ENCODE results near the gene ANKRD31. TPM values are rescaled to one million over a fixed set of nuclear protein-coding genes. Genes with fewer than 3 reads are reported as not detected.
"Not testable (repeated sequence)": the region's sequence is repeated elsewhere in the genome, so short reads cannot be mapped to it uniquely, and the experiment has no call there.

Gene ANKRD31
- total RNA-seq, 8 experiments from 2014 or later, result 0.18 to 1.1 (median 0.46) TPM

DNA sequence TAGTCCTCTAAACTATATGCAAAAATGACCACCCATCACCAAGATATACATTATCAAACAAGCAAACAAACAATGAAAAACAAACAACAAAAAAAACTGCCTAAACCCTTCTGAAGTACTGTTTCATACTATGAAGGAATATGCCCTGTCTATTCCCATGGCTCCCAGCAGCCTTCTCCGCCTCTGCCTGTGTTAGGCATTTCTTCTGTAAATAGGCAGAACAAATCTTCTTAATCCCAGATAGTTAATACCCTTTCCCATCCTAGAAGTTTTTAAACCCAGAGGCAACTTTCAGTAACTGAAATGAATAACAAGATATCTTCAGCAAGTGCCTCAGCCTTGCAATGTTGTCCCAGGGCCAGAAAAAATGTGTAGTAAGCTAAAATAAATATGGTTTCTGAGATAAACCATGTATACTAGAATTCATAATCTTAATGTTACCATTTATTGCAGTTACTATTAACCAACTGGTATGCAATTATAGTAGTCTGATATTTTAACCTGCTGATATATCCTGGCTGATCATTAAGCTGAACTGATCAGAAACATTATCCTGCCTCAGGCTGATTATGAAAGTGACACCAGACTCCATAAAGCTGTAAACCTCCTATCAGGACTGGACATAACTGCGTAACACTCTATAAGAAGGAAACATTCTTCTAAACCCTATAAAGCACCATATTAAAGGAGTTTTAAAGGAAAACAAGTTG, 68.5 kb downstream of the ANKRD31 start:
- in situ Hi-C loops (cut with MboI; ENCODE audit: low pct_unique_long_range_greater_than_20kb in 2 of 9, low sequenced_read_pairs in 9 of 9, unreplicated experiment in 9 of 9), result no loop called here
- no peak for ATAC-seq (replicated peaks in 6 of 8)
- WGBS, 10 experiments, result 53 to 100% (median 95%) methylated on average over 1 to 2 of the region's 2 CpGs; no CpG with 5 or more reads in 1 of the 10 experiments
- H3K4me3 ChIP-seq, result no peak overlapping the region
- no peak overlapping the region for H3K27ac ChIP-seq
- H3K4me1 ChIP-seq (replicated peaks in 1 of 2), result no peaks in the 10 kb centered on the region

DNA sequence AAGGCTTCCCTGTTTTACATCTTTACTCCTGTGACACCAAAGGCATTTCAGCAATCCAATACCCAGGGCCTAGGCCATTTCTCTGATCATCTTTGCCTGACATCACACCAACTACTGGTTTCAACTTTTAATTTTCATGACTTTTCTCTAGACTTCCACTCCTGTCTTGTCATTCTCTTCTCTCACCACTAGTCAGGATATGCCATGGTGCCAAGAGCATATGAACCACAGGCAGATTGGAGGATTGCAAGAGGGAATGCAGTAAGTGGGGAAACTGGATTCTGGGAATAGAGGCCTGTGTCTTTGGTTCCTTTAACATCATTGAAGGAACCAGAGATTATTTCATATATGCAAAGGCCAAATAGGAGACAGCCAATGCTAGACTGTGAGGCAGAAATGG, 69.3 kb downstream of the ANKRD31 start:
- in situ Hi-C loops (cut with MboI; ENCODE audit: low pct_unique_long_range_greater_than_20kb in 2 of 9, low sequenced_read_pairs in 9 of 9, unreplicated experiment in 9 of 9), result no loop called here
- peak in 2 of 8 experiments; percentile 37 to 50 for ATAC-seq (replicated peaks in 6 of 8)
- no peaks in the 10 kb centered on the region for H3K4me1 ChIP-seq (replicated peaks in 1 of 2)
- H3K27ac ChIP-seq, result no peak overlapping the region
- H3K4me3 ChIP-seq, result no peak overlapping the region

DNA sequence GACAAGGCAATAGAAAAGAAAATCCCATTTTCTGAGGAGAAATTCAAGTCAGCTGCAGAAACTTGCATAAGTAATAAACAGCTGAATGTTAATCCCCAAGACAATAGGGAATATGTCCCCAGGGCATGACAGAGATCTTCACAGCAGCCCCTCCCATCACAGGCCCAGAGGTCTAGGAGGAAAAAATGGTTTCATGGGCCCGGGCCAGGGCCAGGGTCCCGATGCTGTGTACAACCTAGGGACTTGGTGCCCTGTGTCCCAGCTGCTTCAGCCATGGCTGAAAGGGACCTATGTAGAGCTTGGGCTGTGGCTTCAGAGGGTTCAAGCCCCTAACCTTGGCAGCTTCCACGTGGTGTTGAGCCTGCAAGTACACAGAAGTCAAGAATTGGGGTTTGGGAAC, 75.2 kb downstream of the ANKRD31 start:
- ATAC-seq (replicated peaks in 6 of 8); H3K27ac ChIP-seq; H3K4me3 ChIP-seq; in situ Hi-C loops (cut with MboI; ENCODE audit: low pct_unique_long_range_greater_than_20kb in 2 of 9, low sequenced_read_pairs in 9 of 9, unreplicated experiment in 9 of 9); H3K4me1 ChIP-seq (replicated peaks in 1 of 2): not testable (repeated sequence)
- WGBS, 10 experiments, result 38 to 67% (median 50%) methylated on average over 1 to 2 of the region's 3 CpGs; no CpG with 5 or more reads in 6 of the 10 experiments

DNA sequence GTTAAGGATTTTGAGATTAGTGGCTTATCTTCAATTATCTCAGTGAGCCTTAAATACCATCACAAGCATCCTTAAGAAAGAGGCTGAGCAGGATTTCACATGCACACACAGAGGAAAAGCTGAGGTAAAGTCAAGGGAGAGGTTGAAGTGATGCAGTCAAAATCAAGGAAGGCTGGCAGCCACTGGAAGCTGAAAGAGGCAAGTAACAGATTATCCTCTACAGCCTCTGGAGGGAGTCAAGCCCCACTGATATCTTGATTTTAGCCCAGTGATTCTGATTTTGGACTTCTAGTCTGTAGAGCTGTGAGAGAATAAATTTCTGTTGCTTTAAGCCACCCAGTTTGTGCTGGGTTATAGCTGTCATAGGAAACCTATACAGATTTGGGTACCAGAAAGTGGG, 80.1 kb downstream of the ANKRD31 start:
- ATAC-seq (replicated peaks in 6 of 8), result no peak
- in situ Hi-C loops (cut with MboI; ENCODE audit: low pct_unique_long_range_greater_than_20kb in 2 of 9, low sequenced_read_pairs in 9 of 9, unreplicated experiment in 9 of 9), result no loop called here
- H3K4me1 ChIP-seq (replicated peaks in 1 of 2), result no peaks in the 10 kb centered on the region
- no peak overlapping the region for H3K4me3 ChIP-seq
- H3K27ac ChIP-seq, result no peak overlapping the region

DNA sequence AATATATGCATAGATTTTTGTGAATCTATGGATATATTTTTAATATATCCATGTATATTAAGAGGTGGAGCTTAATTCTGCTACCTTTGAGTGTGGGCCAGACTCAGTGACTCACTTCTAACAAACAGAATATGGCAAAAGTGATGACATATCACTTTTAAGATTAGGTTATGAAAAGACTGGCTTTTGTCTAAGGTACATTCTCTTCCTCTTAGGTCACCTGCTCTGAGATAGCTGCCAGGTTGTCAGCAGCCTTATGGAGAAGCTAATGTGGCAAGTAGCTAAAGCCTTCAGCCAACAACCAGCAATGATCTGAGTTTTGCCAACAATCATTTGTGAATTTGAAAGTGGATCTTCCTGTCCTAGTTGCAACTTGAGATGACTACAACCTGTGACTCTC, 83.8 kb downstream of the ANKRD31 start:
- Histone ChIP-seq H3K4me3 (no peak overlapping the region), H3K27ac (no peak overlapping the region), H3K4me1 (replicated peaks in 1 of 2) (no peaks in the 10 kb centered on the region)
- ATAC-seq (replicated peaks in 6 of 8), result no peak
- in situ Hi-C loops (cut with MboI; ENCODE audit: low pct_unique_long_range_greater_than_20kb in 2 of 9, low sequenced_read_pairs in 9 of 9, unreplicated experiment in 9 of 9), result no loop called here

DNA sequence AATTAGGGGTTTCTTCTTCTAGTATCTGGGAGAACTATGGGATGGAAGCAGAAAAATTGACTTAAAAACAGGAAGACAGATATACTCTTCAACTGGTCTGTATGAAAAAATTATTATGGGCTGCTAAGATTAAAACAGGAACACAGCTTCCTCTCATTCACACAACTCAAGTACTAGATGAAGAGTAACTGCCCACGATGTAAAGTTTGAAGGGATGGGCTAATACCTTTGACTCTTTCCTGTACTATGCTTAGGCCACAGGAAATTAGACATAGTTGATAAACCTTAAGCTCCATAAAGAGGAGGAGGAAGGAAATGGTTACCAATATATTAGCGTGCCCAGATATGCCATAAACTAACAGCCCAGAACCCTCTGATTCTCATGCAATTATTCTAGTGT, 88.6 kb downstream of the ANKRD31 start:
- WGBS, 10 experiments, result 0 to 100% (median 50%) methylated on average over 1 to 2 of the region's 2 CpGs; no CpG with 5 or more reads in 3 of the 10 experiments
- in situ Hi-C loops (cut with MboI; ENCODE audit: low pct_unique_long_range_greater_than_20kb in 2 of 9, low sequenced_read_pairs in 9 of 9, unreplicated experiment in 9 of 9), result no loop called here
- Histone ChIP-seq H3K27ac (no peak overlapping the region), H3K4me3 (no peak overlapping the region), H3K4me1 (replicated peaks in 1 of 2) (no peaks in the 10 kb centered on the region)
- ATAC-seq (replicated peaks in 6 of 8), result no peak

DNA sequence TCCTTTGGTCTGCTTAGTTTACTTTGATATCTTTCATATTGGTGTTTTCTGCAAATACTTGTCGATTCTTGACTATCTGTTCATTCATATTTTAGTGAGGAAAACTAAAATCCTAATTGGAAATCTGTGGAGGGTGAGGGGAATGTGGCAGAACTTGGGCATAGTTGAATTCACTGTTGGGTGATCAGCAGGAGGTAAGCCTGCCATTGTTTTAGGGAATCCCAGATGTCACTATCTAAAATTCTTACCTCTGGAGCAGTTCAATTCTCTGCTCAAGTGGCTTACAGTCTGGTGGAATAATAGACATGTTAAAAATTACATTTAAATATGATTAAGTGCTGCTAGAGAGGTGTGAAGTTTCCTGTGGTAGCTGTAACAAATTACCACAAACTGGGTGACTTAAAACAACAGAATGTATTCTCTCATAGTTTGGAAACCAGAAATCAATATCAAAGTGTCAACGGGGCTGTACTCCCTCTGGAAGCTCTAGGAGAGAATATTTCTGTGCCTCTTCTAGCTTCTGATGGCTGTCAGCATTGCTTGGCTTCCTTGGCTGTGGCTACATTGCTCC, 94.0 kb downstream of the ANKRD31 start:
- Histone ChIP-seq H3K27ac (no peak overlapping the region), H3K4me1 (replicated peaks in 1 of 2) (no peaks in the 10 kb centered on the region), H3K4me3 (no peak overlapping the region)
- 0 to 55% (median 25%) methylated on average over 1 to 2 of the region's 2 CpGs; no CpG with 5 or more reads in 1 of the 10 experiments for WGBS, 10 experiments
- in situ Hi-C loops (cut with MboI; ENCODE audit: low pct_unique_long_range_greater_than_20kb in 2 of 9, low sequenced_read_pairs in 9 of 9, unreplicated experiment in 9 of 9), result no loop called here
- no peak for ATAC-seq (replicated peaks in 6 of 8)

DNA sequence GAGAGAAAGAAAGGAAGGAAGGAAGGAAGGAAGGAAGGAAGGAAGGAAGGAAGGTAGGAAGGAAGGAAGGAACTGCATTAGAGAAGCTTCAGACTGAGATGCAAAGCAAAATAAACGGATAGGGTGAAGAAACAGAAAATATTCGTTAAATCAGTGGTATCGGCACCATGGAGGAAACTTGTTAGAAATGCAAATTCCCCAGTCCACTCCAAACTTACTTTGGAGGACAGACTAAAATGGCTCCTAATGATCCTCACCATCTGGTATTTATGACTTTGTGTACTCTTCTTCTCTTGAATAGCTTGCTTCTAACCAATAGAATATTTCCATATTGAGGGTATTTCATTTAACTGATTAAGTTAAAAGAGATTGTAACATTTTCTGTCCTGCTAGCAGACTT, 96.4 kb downstream of the ANKRD31 start:
- Histone ChIP-seq H3K4me3 (no peak overlapping the region), H3K27ac (no peak overlapping the region), H3K4me1 (replicated peaks in 1 of 2) (no peaks in the 10 kb centered on the region)
- in situ Hi-C loops (cut with MboI; ENCODE audit: low pct_unique_long_range_greater_than_20kb in 2 of 9, low sequenced_read_pairs in 9 of 9, unreplicated experiment in 9 of 9), result no loop called here
- 66 to 96% (median 80%) methylated on average over 1 to 3 of the region's 3 CpGs; no CpG with 5 or more reads in 3 of the 10 experiments for WGBS, 10 experiments
- no peak for ATAC-seq (replicated peaks in 6 of 8)

DNA sequence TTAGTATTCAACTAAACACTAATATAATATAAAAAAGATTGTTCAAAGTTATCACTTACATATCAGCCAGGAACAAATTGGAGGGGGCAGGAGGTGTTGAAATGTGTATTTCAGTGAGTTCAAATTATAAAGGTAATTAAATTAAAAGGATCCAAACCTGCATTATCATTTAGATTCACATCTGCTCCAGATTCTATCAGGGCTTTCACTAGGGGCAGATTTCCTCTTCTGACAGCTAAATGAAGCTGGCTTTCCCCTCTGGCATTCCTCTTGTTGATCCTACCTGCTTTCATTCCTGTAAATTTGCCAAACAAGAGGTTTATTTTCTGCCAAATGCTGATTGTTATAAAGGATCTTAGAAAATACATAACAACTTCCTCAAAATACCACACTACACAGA, 98.0 kb downstream of the ANKRD31 start:
- no peaks in the 10 kb centered on the region for H3K4me1 ChIP-seq (replicated peaks in 1 of 2)
- ATAC-seq (replicated peaks in 6 of 8), result no peak
- H3K27ac ChIP-seq, result no peak overlapping the region
- H3K4me3 ChIP-seq, result no peak overlapping the region
- in situ Hi-C loops (cut with MboI; ENCODE audit: low pct_unique_long_range_greater_than_20kb in 2 of 9, low sequenced_read_pairs in 9 of 9, unreplicated experiment in 9 of 9), result no loop called here

DNA sequence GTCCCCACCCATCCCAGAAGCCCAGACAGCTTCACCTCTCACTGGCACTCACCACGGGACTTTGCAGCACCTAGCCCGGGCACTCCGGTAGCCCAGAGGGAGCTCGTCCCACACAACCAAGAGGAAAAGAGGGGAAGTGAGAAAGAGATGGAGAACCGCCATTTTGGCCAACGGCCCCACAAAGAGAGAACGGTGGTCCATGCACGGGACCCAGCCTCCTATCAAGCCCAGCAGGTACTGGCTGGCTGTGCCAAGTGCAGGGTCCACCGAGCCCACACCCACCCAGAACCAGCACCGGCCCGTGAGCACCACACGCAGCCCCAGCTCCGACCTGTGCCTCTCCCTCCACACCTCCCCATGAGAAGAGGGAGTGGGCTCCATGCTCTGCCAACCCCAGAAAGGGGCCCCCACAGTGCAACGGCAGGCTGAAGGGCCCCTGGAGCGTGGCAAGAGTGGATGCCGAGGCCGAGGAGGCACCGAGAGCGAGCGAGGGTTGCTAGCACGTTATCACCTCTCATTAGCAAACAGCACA, 105.8 kb downstream of the ANKRD31 start:
- WGBS, 10 experiments, result 52 to 100% (median 90%) methylated on average over 1 to 9 of the region's 21 CpGs; no CpG with 5 or more reads in 5 of the 10 experiments
- Histone ChIP-seq H3K27ac (no peak overlapping the region), H3K4me1 (replicated peaks in 1 of 2) (no peaks in the 10 kb centered on the region), H3K4me3 (no peak overlapping the region)
- in situ Hi-C loops (cut with MboI; ENCODE audit: low pct_unique_long_range_greater_than_20kb in 2 of 9, low sequenced_read_pairs in 9 of 9, unreplicated experiment in 9 of 9), result no loop called here
- ATAC-seq (replicated peaks in 6 of 8), result no peak

DNA sequence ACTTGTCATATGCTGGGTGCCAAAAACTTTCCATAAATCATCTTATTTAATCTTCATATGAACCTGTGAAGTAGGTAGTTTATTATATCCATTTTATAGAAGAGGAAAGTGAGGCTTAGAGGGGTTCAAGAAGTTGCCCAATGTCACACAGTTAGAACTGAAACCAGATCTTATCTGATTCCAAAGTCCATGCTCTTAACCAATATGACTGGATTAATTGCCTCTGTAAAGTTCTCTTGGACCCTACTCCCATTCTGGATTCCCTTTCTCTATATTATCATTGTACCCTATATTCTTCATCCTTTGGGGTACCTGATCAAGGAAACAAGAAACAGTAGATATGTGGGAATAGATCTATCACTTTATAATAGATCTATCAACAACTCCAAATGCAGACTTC, 119.8 kb downstream of the ANKRD31 start:
- in situ Hi-C loops (cut with MboI; ENCODE audit: low pct_unique_long_range_greater_than_20kb in 2 of 9, low sequenced_read_pairs in 9 of 9, unreplicated experiment in 9 of 9), result no loop called here
- Histone ChIP-seq H3K27ac (no peak overlapping the region), H3K4me3 (no peak overlapping the region), H3K4me1 (replicated peaks in 1 of 2) (no peaks in the 10 kb centered on the region)
- no peak for ATAC-seq (replicated peaks in 6 of 8)

DNA sequence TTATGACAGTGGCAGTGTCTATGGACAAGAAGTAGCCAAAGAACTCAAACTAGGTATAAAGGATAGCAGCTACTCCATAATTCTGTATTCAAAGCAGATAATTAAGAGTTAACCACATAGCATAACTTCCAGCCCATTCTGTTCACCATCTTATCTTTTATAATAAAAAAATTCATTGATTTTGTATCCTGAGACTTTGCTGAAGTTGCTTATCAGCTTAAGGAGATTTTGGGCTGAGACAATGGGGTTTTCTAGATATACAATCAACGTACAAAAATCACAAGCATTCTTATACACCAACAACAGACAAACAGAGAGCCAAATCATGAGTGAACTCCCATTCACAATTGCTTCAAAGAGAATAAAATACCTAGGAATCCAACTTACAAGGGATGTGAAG, 122.4 kb downstream of the ANKRD31 start:
- H3K4me1 ChIP-seq (replicated peaks in 1 of 2); H3K27ac ChIP-seq; H3K4me3 ChIP-seq; ATAC-seq (replicated peaks in 6 of 8); in situ Hi-C loops (cut with MboI; ENCODE audit: low pct_unique_long_range_greater_than_20kb in 2 of 9, low sequenced_read_pairs in 9 of 9, unreplicated experiment in 9 of 9): not testable (repeated sequence)
- 80% methylated on average over 1 of the region's 1 CpG; no CpG with 5 or more reads in 9 of the 10 experiments for WGBS, 10 experiments

DNA sequence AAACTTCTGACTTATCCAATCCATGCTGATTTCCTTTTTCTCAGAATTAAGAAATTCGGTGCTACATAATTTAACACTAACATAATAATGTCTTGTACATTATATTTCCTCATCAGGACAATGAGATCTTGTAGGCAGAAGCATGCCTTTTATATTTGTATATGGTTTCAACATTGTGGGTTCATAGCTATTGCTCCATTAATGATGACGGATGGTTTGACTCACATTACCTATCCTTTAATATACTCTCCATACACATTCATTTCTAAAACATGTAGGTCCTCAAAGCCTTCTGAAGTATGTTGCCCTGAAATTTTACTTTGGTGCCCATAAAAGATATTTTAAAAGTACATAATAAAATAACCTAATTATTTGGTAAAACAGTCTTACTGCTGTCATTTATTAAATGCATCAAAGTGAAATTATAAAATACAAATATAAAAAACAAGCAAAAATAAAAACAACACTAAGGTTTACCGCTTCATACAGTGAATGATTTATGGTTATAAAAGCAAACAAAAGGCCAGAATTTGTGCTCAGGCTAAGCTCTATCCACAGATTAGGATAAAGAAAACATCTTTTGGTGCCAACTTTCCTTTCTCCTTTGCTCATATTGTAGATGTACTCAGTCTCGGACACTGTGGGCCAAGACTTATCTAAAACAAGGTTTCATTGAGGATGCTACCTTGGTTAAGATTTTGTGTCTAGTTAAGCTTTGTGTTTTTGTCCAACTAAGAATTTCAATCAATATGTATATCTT, 123.1 kb downstream of the ANKRD31 start:
- no peak overlapping the region for H3K4me3 ChIP-seq
- H3K4me1 ChIP-seq (replicated peaks in 1 of 2), result no peaks in the 10 kb centered on the region
- no peak for ATAC-seq (replicated peaks in 6 of 8)
- no peak overlapping the region for H3K27ac ChIP-seq
- in situ Hi-C loops (cut with MboI; ENCODE audit: low pct_unique_long_range_greater_than_20kb in 2 of 9, low sequenced_read_pairs in 9 of 9, unreplicated experiment in 9 of 9), result no loop called here
- 52 to 96% (median 83%) methylated on average over 2 to 4 of the region's 4 CpGs; no CpG with 5 or more reads in 1 of the 10 experiments for WGBS, 10 experiments
